HG03469 (cell line): ENCODE measurements around the gene SSTR5.
"Not testable (repeated sequence)": the region's sequence is repeated elsewhere in the genome, so short reads cannot be mapped to it uniquely, and the experiment has no call there.

Experiments used
- ATAC-seq: cut with Tn5 transposase; IDR thresholded peaks from one replicate; pipeline ENCODE4 v1.9.1; 2021; ENCODE audit warnings: mild to moderate bottlenecking, moderate library complexity, moderate number of reproducible peaks; ENCODE audit not compliant: unreplicated experiment

Gene SSTR5

GRCh38 chr16:1073262-1073558 is 663 bp downstream of the SSTR5 start:
- no peak for ATAC-seq

- no peak for ATAC-seq
Measured at GRCh38 chr16:1073566-1074378, 1.2 kb downstream of the SSTR5 start.

GRCh38 chr16:1074379-1074649 is 1.8 kb downstream of the SSTR5 start:
- ATAC-seq = no peak

- no peak for ATAC-seq
Measured at GRCh38 chr16:1075546-1075945, 3.0 kb downstream of the SSTR5 start.

- ATAC-seq = no peak
Measured at GRCh38 chr16:1076801-1077576, 4.4 kb downstream of the SSTR5 start.

- ATAC-seq = no peak
Measured at GRCh38 chr16:1077877-1078578, 5.5 kb downstream of the SSTR5 start.

GRCh38 chr16:1078579-1079021 is 6.1 kb downstream of the SSTR5 start:
- ATAC-seq = no peak

GRCh38 chr16:1079341-1079740 is 6.8 kb downstream of the SSTR5 start:
- ATAC-seq = no peak

- ATAC-seq = no peak
Measured at GRCh38 chr16:1079786-1080525, 7.4 kb downstream of the SSTR5 start.

GRCh38 chr16:1080801-1081733 is 8.5 kb downstream of the SSTR5 start:
- no peak for ATAC-seq

GRCh38 chr16:1081734-1082265 is 9.3 kb downstream of the SSTR5 start:
- no peak for ATAC-seq

GRCh38 chr16:1082266-1082951 is 9.9 kb downstream of the SSTR5 start:
- ATAC-seq = no peak

GRCh38 chr16:1082952-1083675 is 10.6 kb downstream of the SSTR5 start:
- no peak for ATAC-seq

GRCh38 chr16:1084971-1085370 is 12.4 kb downstream of the SSTR5 start:
- no peak for ATAC-seq

GRCh38 chr16:1086443-1086842 is 13.9 kb downstream of the SSTR5 start:
- ATAC-seq = not testable (repeated sequence)

GRCh38 chr16:1088295-1089170 is 16.0 kb downstream of the SSTR5 start:
- ATAC-seq = no peak

- no peak for ATAC-seq
Measured at GRCh38 chr16:1089439-1089821, 16.9 kb downstream of the SSTR5 start.
